NCI-H2227 (cell line): ENCODE results near the gene CCNYL1.
"Not testable (repeated sequence)": the region's sequence is repeated elsewhere in the genome, so short reads cannot be mapped to it uniquely, and the experiment has no call there.

Experiments used
- DNase-seq: peaks from one replicate; lab custom pipeline; 2025; ENCODE audit not compliant: unreplicated experiment; lab: John Stamatoyannopoulos, UW

CCNYL1 gene

GRCh38 chr2:207734264-207734635 lies 22.8 kb downstream of the CCNYL1 start:
- peak; percentile 23 for DNase-seq

- no peak for DNase-seq
Measured at GRCh38 chr2:207734636-207735512, 23.4 kb downstream of the CCNYL1 start.

GRCh38 chr2:207735513-207735859 lies 24.0 kb downstream of the CCNYL1 start:
- not testable (repeated sequence) for DNase-seq

- no peak for DNase-seq
Measured at GRCh38 chr2:207743514-207743913, 32.1 kb downstream of the CCNYL1 start.

GRCh38 chr2:207744050-207744449 lies 32.6 kb downstream of the CCNYL1 start:
- DNase-seq: no peak

- DNase-seq: no peak
Measured at GRCh38 chr2:207744451-207744850, 33.0 kb downstream of the CCNYL1 start.

- DNase-seq: peak; percentile 89
Measured at GRCh38 chr2:207746131-207746530, 34.7 kb downstream of the CCNYL1 start.

- DNase-seq: no peak
Measured at GRCh38 chr2:207747653-207748560, 36.5 kb downstream of the CCNYL1 start.

GRCh38 chr2:207748993-207749392 lies 37.6 kb downstream of the CCNYL1 start:
- DNase-seq: no peak

- no peak for DNase-seq
Measured at GRCh38 chr2:207749873-207750272, 38.4 kb downstream of the CCNYL1 start.

GRCh38 chr2:207750345-207750744 lies 38.9 kb downstream of the CCNYL1 start:
- peak; percentile 92 for DNase-seq

GRCh38 chr2:207750876-207751275 lies 39.4 kb downstream of the CCNYL1 start:
- DNase-seq: no peak

GRCh38 chr2:207753688-207754087 lies 42.2 kb downstream of the CCNYL1 start:
- DNase-seq: not testable (repeated sequence)

GRCh38 chr2:207754498-207755383 lies 43.3 kb downstream of the CCNYL1 start:
- DNase-seq: no peak

- no peak for DNase-seq
Measured at GRCh38 chr2:207758025-207758424, 46.6 kb downstream of the CCNYL1 start.

- DNase-seq: no peak
Measured at GRCh38 chr2:207759890-207760289, 48.5 kb downstream of the CCNYL1 start.

GRCh38 chr2:207760453-207760852 lies 49.0 kb downstream of the CCNYL1 start:
- DNase-seq: no peak

GRCh38 chr2:207761426-207761825 lies 50.0 kb downstream of the CCNYL1 start:
- DNase-seq: not testable (repeated sequence)

- DNase-seq: no peak
Measured at GRCh38 chr2:207762146-207762545, 50.7 kb downstream of the CCNYL1 start.

- DNase-seq: no peak
Measured at GRCh38 chr2:207763303-207763917, 52.0 kb downstream of the CCNYL1 start.
